Hepatocyte (in vitro differentiated cells): ENCODE measurements around the gene TTC27.

Experiments
- CTCF ChIP-seq: fragments of 200-600 bp; sonication (generic); IDR thresholded peaks from 2 replicates; pipeline ENCODE4 v1.5.1; 2016; ENCODE audit warnings: antibody characterized with exemption, mild to moderate bottlenecking; ENCODE audit not compliant: poor library complexity
- EZH2 ChIP-seq: fragments of 200-600 bp; sonication (generic); IDR thresholded peaks from 2 replicates; pipeline ENCODE4 v1.6.1; 2016; ENCODE audit warnings: antibody characterized with exemption, mild to moderate bottlenecking, borderline replicate concordance
- EZH2phosphoT487 ChIP-seq: fragments of 200-600 bp; sonication (generic); IDR thresholded peaks from one replicate; pipeline ENCODE4 v1.6.1; 2018; ENCODE audit warnings: antibody characterized with exemption, mild to moderate bottlenecking, low read depth, moderate library complexity; ENCODE audit not compliant: unreplicated experiment, severe bottlenecking

- TF ChIP-seq CTCF = no peak
- TF ChIP-seq EZH2 = no peak
- no peak for TF ChIP-seq EZH2phosphoT487
These were observed 68.6 kb downstream of the TTC27 start for GRCh38 chr2:32696439-32696838.
